Ectodermal cell (in vitro differentiated cells): Measurements from ENCODE around the gene CDKAL1.

Source experiments
- H3K27ac ChIP-seq: 2 replicates; pipeline ENCODE4 v1.7.0; 2013; ENCODE audit warnings: mild to moderate bottlenecking, low read depth, low read length; ENCODE audit not compliant: insufficient read depth, poor library complexity, severe bottlenecking
- H3K27me3 ChIP-seq: 2 replicates; pipeline ENCODE4 v1.7.0; 2013; ENCODE audit warnings: mild to moderate bottlenecking, low read length; ENCODE audit not compliant: insufficient read depth, control insufficient read depth, poor library complexity, severe bottlenecking
- H3K36me3 ChIP-seq: one replicate; pipeline ENCODE4 v1.7.0; 2013; ENCODE audit warnings: low read length; ENCODE audit not compliant: control insufficient read depth, insufficient read depth
- H3K4me1 ChIP-seq: one replicate; pipeline ENCODE4 v1.7.0; 2013; ENCODE audit warnings: low read length; ENCODE audit not compliant: control insufficient read depth, insufficient read depth
- H3K4me3 ChIP-seq: 2 replicates; pipeline ENCODE4 v1.7.0; 2013; ENCODE audit warnings: low read depth, low read length, control low read depth; ENCODE audit not compliant: insufficient read depth
- H3K9me3 ChIP-seq: 2 replicates; pipeline ENCODE4 v1.7.0; 2013; ENCODE audit warnings: mild to moderate bottlenecking, low read length, moderate library complexity; ENCODE audit not compliant: control insufficient read depth
- WGBS, 2 experiments: methylation state at CpG; one replicate each; pipeline ENCODE4 v1.1.7; 2013; ENCODE audit warnings: missing lambda C conversion rate in 2 of 2; 5-methylcytosine and 5-hydroxymethylcytosine counted together

The CDKAL1 gene

DNA sequence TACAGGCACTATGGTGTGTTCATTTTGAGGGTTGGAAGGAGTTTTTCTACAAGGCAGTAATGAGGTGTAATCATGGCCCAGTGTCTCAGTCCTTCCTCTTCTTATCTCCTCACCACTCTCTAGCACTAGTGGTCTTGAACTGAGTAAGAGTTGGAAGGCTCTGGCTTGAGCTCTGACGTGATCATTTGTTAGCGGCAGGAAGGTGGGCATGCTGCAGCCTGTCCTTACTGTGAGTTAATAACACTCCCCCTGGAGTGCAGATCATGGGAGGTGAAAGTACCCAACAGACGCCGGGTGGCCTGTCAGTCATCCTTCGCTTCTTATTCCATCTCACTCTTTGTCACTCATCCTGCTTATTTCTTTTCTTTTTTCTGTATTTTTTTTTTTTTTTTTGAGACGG lies 356.9 kb downstream of the CDKAL1 start:
- 84 to 93% methylated on average over 6 of the region's 6 CpGs for WGBS, 2 experiments
- Histone ChIP-seq H3K36me3 (no peaks in the 10 kb centered on the region), H3K9me3 (no peaks in the 10 kb centered on the region), H3K4me1 (no peaks in the 10 kb centered on the region), H3K27me3 (no peaks in the 10 kb centered on the region), H3K27ac (no peak overlapping the region), H3K4me3 (no peak overlapping the region)

DNA sequence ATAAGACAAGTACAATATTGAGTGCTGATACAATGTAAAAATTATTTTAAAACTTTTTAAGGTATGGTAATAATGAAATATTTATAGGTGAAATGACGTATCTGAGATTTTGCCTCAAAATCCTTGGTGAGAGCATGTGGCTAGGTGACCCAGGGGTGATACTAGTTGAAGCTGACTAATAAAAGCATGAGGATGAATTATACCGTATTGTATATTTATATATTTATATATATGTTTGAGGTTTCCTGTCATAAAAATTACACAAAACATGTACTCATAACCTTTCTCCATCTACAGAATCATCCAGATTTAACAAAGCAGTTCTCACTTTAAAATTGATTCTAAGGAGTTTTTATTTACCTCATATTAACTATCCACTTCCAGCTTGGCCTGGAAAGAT lies 358.1 kb downstream of the CDKAL1 start:
- H3K36me3 ChIP-seq, result no peaks in the 10 kb centered on the region
- no peaks in the 10 kb centered on the region for H3K9me3 ChIP-seq
- no peaks in the 10 kb centered on the region for H3K27me3 ChIP-seq
- no peak overlapping the region for H3K27ac ChIP-seq
- no peaks in the 10 kb centered on the region for H3K4me1 ChIP-seq
- 85 to 91% methylated on average over 1 of the region's 2 CpGs for WGBS, 2 experiments
- H3K4me3 ChIP-seq, result no peak overlapping the region

DNA sequence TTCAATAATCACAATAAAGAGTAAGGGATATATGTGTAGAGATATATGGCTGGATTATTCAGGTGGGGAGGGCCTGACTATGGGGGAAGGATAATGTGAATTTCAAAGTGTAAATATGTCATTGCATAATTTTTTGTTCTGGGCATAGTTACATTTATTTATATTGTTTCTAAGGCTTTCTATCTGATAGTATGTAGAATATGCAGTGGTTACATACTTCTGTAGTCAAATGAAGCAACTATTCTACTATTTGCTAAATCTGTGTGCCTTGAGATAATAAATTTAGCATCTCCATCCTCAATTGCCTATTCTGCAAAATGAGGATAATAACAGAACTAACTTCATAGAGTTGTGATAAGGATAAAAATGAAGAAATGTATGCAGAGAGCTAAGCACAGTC lies 359.2 kb downstream of the CDKAL1 start:
- Histone ChIP-seq H3K9me3 (no peaks in the 10 kb centered on the region), H3K27me3 (no peaks in the 10 kb centered on the region), H3K36me3 (no peaks in the 10 kb centered on the region)

DNA sequence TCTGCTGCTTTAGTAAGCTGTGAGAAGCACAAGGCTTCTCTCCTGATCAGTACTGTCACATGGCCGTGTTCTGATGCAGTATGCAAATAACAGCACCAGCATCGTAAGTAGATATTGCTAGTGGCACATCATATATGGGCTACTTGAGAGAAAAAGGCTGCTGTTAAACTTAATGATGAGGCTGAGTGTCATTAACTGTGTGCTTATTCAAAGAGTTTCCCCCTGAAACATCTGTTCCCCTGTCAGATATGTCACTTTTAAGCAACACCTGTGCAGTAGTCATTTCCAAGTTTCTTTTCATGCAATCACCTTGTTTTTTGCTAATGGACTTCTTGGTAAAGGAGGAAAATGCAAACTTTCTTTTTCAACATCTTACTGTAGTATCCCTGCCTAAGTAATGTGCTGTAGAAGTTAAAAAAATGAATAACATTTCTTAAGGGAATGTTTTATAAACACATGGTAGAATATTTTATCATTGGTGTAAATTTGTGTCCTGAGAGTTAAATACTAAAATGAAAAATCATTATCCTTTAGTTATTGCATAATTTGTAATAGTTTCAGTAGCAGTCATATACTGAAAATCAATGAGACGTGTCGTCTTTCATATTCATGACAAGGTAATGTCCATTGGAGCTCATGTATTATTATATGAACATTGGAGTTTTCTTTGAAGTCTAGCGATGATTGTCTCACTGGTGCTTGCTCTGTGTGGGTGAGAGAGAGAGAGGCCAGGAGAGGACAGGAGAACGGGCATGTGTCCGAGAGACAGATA lies 366.3 kb downstream of the CDKAL1 start:
- H3K36me3 ChIP-seq, result no peaks in the 10 kb centered on the region
- no peak overlapping the region for H3K4me3 ChIP-seq
- no peak overlapping the region for H3K27ac ChIP-seq
- no peaks in the 10 kb centered on the region for H3K27me3 ChIP-seq
- no peaks in the 10 kb centered on the region for H3K4me1 ChIP-seq
- 94 to 98% methylated on average over 7 of the region's 7 CpGs for WGBS, 2 experiments
- no peaks in the 10 kb centered on the region for H3K9me3 ChIP-seq

More for the DNA sequence above, 359.2 kb downstream of the CDKAL1 start:
- H3K4me1 ChIP-seq, result no peaks in the 10 kb centered on the region
- H3K4me3 ChIP-seq, result no peak overlapping the region
- no peak overlapping the region for H3K27ac ChIP-seq

DNA sequence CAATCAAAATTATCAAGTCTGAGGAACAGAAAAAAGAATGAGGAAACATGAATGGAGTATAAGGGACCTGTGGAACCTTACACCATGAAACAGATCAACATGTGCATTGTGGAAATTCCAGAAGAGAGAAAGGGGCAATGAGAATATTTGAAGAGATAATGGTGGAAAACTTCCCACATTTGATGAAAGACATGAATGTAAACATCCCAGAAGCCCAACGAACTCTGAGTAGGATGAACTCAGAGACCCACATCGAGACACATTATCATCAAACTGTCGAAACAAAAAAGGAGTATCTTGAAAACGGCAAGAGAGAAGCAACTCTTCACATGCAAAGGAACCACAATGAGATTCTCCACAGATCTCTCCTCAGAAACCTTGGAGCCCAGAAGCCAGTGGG lies 371.1 kb downstream of the CDKAL1 start:
- Histone ChIP-seq H3K27ac (no peak overlapping the region), H3K27me3 (no peaks in the 10 kb centered on the region), H3K9me3 (no peaks in the 10 kb centered on the region), H3K4me1 (no peaks in the 10 kb centered on the region), H3K4me3 (no peak overlapping the region), H3K36me3 (no peaks in the 10 kb centered on the region)
- WGBS, 2 experiments, result 74 to 77% methylated on average over 4 of the region's 4 CpGs

DNA sequence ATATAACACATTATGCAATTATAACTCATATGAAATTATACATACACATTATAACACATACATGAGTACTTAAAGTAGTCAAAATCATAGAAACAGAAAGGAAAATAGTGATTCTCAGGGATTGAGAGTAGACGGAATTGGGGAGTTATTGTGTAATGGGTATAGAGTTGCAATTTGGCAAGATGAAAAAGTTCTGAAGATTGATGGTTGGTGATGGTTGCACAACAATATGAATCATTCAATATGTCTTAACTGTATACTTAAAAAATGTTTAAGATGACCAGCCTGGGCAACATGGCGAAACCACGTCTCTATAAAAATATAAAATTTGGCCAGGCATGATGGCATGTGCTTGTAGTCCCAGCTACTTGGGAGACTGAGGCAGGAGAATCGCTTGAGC lies 372.7 kb downstream of the CDKAL1 start:
- no peak overlapping the region for H3K4me3 ChIP-seq
- H3K4me1 ChIP-seq, result no peaks in the 10 kb centered on the region
- H3K36me3 ChIP-seq, result no peaks in the 10 kb centered on the region
- 89 to 92% methylated on average over 4 of the region's 4 CpGs for WGBS, 2 experiments
- H3K27ac ChIP-seq, result no peak overlapping the region
- no peaks in the 10 kb centered on the region for H3K9me3 ChIP-seq
- no peaks in the 10 kb centered on the region for H3K27me3 ChIP-seq

DNA sequence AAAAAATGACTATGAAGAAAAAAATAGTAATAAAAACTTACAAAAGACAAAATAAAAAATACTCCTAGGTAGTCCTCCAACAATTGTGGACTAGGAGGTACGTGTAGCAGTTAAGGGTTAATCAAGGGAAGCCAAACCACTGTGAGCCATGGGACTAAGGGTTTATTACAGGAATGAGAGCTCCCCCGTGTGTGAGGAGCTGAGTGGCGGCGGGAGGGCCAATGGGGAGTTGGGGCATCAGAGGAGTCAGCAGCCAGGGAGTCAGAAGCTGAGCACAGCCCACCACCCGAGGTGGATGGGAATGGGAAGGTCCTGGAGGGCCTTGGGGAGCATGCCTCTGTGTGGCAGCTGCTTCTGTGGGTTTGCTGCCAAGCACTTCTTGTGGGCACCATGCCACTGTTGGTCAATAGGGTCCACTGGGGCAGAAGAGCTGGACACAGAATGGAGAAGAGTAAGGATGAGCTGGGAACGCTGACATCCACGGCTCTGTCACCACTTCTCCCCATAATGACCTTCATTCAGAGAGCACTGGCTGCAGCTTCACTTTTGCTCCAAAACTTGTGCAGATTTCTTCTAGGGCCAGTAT lies 373.3 kb downstream of the CDKAL1 start:
- Histone ChIP-seq H3K4me1 (no peaks in the 10 kb centered on the region), H3K36me3 (no peaks in the 10 kb centered on the region), H3K4me3 (no peak overlapping the region), H3K27me3 (no peaks in the 10 kb centered on the region), H3K9me3 (no peaks in the 10 kb centered on the region), H3K27ac (no peak overlapping the region)
- WGBS, 2 experiments, result 72 to 73% methylated on average over 7 of the region's 7 CpGs

DNA sequence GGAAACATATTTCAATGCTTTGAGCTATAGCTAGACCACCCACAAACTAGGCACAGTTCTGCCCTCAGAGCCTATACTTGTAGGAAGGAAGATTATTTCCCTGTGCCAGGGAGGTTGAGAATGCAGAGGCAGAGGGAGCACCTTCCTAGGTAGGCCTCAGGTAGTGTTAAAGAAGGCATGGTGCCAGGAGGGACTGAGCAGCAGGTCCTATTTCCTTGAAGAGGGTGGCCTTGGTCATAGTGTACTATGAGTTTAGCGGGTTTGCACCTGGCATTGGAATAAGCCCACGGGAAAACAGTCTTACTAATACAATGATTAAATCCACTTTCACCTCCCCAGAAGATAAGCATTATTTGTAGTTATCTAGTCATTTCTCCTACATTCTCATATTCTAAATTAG lies 375.4 kb downstream of the CDKAL1 start:
- H3K27me3 ChIP-seq, result no peaks in the 10 kb centered on the region
- H3K27ac ChIP-seq, result no peak overlapping the region
- H3K9me3 ChIP-seq, result no peaks in the 10 kb centered on the region
- no peaks in the 10 kb centered on the region for H3K36me3 ChIP-seq
- 97% methylated on average over 2 of the region's 2 CpGs; no CpG with 5 or more reads in 1 of the 2 experiments for WGBS, 2 experiments
- no peaks in the 10 kb centered on the region for H3K4me1 ChIP-seq
- no peak overlapping the region for H3K4me3 ChIP-seq

DNA sequence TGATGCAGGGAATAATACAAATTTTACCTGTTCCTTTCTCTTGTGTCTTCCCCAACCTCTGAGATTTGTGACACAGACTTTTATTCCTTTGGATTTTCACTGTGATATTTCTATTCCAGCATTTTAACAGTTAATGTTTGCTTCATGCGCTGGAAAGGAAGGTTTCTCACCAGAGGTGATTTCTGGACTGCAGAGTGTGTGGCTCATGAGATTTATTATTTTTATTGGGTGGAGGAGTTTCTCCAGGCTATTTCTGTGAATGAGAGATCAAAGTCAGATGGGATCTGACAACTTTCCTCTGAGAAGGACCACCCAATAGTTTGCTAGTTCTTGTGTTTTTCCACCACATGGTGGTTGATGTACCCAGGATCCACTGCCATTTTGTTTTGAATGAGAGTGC lies 377.5 kb downstream of the CDKAL1 start:
- Histone ChIP-seq H3K9me3 (no peaks in the 10 kb centered on the region), H3K4me1 (no peaks in the 10 kb centered on the region), H3K27ac (no peak overlapping the region), H3K36me3 (no peaks in the 10 kb centered on the region), H3K27me3 (no peaks in the 10 kb centered on the region), H3K4me3 (no peak overlapping the region)
- WGBS, 2 experiments, result 76 to 93% methylated on average over 1 of the region's 1 CpG

DNA sequence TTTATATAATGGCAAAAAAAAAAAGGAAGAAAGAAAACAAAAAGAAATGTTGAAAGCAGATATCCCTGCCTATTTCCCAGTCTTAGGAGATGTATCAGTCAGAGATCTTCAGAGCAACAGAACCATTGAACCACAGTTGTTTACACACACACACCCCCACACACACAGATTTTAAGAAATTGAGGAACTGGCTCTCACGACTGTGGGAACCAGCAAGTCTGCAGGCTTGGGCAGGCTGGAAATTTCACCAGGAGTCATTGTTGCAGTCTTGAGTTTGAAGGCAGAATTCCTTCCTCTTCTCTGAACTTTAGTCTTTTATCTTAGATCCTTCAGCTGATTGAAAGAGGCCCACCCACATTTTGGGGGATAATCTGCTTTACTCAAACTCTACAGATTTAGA lies 380.9 kb downstream of the CDKAL1 start:
- H3K9me3 ChIP-seq, result no peaks in the 10 kb centered on the region
- H3K36me3 ChIP-seq, result no peaks in the 10 kb centered on the region
- no peaks in the 10 kb centered on the region for H3K27me3 ChIP-seq
- H3K4me1 ChIP-seq, result no peaks in the 10 kb centered on the region
- WGBS, 2 experiments, result 93 to 100% methylated on average over 1 of the region's 1 CpG
- no peak overlapping the region for H3K27ac ChIP-seq
- H3K4me3 ChIP-seq, result no peak overlapping the region
